HG02571 (cell line): Measurements from ENCODE around the gene RPS3.
A peak's percentile ranks its signal among the peaks of the same experiment; 100 is the strongest.
"Not testable (repeated sequence)": the region's sequence is repeated elsewhere in the genome, so short reads cannot be mapped to it uniquely, and the experiment has no call there.

Experiments used
- ATAC-seq: cut with Tn5 transposase; IDR thresholded peaks from one replicate; pipeline ENCODE4 v1.9.1; 2021; ENCODE audit warnings: mild to moderate bottlenecking, moderate library complexity; ENCODE audit not compliant: unreplicated experiment

The RPS3 gene

GRCh38 chr11:75413146-75413545 is 13.8 kb downstream of the RPS3 start:
- ATAC-seq = not testable (repeated sequence)

DNA sequence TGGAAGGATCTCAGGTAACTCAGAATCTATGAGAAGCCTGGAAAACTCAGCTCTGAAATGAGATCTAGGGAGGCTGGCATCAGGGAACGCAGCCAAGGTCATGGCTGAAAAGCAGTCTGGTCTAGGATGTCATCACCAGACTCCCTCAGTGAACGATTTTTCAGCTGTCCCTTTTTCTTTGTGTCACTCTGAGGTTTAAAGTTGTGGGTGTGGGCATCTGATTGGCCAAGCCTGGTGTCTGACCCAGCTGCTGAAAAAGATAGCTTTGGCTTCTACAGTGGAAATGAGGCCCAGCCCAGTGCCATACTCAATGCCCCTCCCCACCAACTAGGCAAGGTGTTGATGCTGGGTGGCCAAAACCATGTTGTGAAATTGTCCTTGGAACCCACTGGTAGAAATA is 14.5 kb downstream of the RPS3 start:
- ATAC-seq = no peak

DNA sequence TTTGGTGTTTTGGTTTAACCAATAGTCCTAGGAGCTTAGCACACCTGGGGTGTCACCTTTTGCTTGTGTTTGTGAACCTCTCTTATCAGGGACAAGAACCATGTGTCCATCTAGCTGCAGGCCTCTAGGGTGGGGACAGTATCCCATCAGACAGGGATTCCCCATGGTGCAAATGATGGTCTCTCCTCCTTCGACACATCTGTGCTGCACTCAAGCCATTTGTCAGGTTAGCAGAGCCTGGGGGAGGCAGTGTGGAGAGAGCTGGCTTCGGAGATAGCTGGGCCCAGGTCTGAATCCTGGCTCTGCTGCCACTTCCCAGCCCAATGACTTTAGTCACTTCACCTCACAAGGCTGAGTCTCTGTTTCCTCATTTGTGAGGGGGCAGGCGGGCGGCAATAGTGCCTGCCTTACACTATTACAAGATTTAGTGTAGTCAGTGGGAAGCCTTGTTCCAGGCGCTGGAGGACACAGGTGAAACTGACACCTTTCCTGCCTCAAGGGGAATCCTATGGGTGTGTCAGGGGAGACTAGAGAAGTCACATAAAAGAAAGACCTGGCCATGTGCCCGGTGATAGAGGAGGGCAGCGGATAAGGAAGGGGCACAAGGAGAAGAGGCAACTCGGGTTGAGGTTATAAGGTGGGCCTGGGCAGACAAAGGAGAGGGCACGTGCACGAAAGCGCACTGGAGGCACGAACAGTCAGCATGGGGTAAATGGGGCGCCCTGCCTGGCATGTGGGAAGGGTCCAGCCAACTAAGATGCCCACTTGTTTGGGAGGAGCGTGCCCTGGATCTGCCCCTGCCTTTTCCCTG is 21.1 kb downstream of the RPS3 start:
- ATAC-seq = no peak

- no peak for ATAC-seq
These were observed 21.8 kb downstream of the RPS3 start for GRCh38 chr11:75421035-75421602.

- ATAC-seq = no peak
These were observed 22.6 kb downstream of the RPS3 start for GRCh38 chr11:75421902-75422247.

- no peak for ATAC-seq
These were observed 23.2 kb downstream of the RPS3 start for GRCh38 chr11:75422248-75423231.

GRCh38 chr11:75423721-75424120 is 24.4 kb downstream of the RPS3 start:
- ATAC-seq = no peak

GRCh38 chr11:75424396-75424795 is 25.1 kb downstream of the RPS3 start:
- no peak for ATAC-seq

- no peak for ATAC-seq
These were observed 26.1 kb downstream of the RPS3 start for GRCh38 chr11:75425422-75425821.

GRCh38 chr11:75426720-75427086 is 27.4 kb downstream of the RPS3 start:
- no peak for ATAC-seq

GRCh38 chr11:75427181-75427580 is 27.9 kb downstream of the RPS3 start:
- no peak for ATAC-seq

DNA sequence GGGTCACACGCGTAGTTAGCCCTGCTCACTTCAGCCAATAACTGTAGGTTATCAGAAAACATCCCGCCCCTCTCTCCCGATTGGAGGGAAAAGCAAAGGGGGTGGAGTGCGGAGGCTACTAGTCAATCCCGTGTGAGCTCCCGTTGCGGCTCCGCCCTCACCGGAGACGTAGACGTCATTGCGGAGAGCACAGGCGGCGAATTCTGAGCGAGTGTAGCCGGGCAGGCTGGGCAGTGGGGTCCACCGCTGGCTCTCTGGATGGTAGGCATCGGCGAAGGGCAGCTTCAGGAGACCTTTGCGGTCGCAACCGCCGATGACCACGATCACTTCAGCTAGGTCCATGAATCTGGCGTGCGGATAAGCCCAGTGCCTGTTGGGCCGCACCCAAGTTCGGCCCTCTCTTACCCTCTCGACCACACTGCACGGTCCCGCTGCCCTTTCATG is 29.0 kb downstream of the RPS3 start:
- ATAC-seq = peak; percentile 85

- ATAC-seq = no peak
These were observed 29.8 kb downstream of the RPS3 start for GRCh38 chr11:75428989-75429640.

GRCh38 chr11:75429641-75429901 is 30.3 kb downstream of the RPS3 start:
- ATAC-seq = no peak

- ATAC-seq = no peak
These were observed 30.8 kb downstream of the RPS3 start for GRCh38 chr11:75429902-75430713.

DNA sequence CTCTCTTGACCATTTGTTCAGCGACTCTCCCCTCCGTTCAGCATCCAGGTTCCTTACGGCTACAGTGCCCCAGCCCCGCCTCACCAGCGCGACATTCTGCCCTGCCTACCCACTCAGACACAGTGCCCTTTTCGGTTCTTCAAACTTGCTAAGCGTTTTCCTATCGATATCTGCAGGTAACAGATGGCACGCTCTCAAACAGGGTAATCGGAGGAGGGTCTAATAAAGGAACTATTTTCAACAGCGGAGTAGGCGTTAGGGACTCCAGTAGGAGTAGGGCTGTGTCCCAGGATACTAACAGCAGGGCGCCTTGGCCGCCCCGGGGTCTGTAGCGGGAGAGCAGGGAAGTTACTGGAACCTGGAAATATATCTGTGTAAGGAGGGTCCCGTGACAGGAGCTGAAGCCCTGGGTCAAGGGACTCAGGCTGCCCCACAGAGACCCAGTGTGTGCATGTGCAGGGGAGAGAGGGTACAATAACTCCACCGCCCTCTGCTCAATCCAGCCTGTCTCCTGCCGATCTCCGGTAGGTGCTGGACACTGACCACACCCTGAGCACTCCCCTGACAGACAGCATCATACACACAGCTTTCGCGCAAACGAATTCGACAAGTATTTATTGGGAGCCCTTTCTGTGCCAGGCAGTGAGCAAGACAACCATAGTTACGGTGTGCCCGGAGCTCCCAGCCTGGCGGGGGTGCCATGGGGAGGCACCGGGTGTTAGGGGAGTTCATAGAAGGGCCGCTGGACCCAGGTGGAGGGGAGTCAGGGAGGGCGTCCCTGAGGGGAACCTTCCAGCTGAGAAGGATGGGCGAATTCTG is 31.6 kb downstream of the RPS3 start:
- no peak for ATAC-seq

- ATAC-seq = no peak
These were observed 32.5 kb downstream of the RPS3 start for GRCh38 chr11:75431533-75432525.

DNA sequence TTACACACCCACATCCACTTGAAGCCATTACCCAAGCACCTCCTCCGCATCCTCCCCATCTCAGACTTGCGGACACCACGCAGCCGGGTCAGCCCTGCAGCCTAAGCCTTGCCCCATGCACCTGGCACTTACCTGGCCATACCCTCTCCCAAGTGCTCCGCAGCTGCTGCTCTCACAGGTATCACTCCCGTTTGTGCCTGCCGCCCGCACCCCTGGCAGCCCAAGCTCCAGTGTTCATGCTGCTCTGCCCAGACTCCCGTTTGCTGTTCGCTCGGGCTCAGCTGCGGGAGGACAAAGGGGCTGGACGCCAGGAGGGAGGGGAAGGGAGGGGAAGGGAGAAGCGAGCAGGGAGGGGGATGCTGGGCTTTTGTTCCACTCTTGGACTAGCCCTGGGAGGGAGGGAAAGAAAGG is 33.6 kb downstream of the RPS3 start, which contains the start of gene KLHL35:
Gene KLHL35 (minus strand): TSS at position 293 of the 411 bp plus-strand sequence. CDS start 2,574 bp downstream, outside the sequence.
- no peak for ATAC-seq
